GM18517 (cell line): Measurements from ENCODE around the gene MVB12A.

Experiments
- ATAC-seq: cut with Tn5 transposase; IDR thresholded peaks from one replicate; pipeline ENCODE4 v1.9.1; 2021; ENCODE audit warnings: mild to moderate bottlenecking, moderate library complexity; ENCODE audit not compliant: unreplicated experiment

MVB12A gene

GRCh38 chr19:17404621-17405249 lies 15.1 kb upstream of the MVB12A start:
- no peak for ATAC-seq

- peak; percentile 78 for ATAC-seq
Measured at GRCh38 chr19:17405250-17406045, 14.4 kb upstream of the MVB12A start, which contains the start of gene BST2. TSS of gene BST2 (minus strand) at chr19:17405630. CDS start at chr19:17405575, 55 bp downstream.

DNA sequence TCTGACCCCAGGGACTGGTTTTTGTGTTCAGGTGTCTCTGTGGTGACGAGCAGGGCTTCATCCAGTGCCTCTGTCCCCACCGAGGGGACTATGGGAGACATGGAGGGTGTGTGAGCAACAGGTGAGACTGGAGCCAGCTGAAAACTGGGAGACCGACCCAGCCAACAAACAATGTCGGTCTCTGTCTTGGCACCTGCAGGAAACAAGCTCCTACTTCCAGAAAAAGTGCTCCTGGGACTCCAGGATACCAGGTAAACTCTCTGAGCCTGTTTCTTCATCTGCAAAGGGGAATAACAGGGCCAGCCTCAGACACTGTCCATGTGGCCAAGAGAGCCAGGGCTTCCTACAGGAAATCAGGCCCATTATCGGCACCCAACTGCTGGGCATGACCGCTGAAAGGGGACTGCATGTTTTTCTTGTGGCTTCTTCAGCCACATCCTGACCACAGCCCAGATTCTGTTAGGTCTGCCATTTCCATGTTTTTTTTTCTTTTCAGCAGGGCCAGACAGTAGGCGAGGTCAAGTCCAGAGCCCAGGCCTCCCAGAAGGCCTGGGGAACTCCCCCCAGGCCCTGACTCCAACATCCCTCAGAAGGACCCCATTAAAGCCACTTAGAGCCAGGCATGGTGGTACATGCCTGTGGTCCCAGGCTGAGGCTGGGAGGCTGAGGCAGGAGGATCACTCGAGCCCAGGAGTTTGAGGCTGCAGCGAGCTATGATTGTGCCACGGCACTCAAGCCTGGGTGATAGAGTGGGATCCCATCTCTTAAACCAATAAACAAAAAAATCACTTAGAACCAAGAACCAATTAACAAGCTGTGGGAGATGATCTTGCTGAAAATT lies 13.6 kb upstream of the MVB12A start:
- ATAC-seq: no peak

DNA sequence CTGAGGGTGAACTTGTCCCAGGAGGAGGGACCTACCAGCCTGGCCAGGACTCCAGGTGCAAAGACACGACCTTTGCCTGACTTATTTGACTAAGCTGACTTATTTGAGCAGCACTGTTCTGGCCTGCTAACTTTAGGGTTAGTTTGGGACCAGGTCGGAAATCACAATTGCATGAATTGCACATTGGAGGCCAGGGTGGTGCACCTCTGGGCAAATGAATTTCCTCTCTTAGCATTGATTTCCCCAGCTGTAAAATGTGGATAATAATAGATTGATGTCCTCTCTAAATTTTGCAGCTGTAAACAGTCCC lies 13.0 kb upstream of the MVB12A start:
- ATAC-seq: no peak

DNA sequence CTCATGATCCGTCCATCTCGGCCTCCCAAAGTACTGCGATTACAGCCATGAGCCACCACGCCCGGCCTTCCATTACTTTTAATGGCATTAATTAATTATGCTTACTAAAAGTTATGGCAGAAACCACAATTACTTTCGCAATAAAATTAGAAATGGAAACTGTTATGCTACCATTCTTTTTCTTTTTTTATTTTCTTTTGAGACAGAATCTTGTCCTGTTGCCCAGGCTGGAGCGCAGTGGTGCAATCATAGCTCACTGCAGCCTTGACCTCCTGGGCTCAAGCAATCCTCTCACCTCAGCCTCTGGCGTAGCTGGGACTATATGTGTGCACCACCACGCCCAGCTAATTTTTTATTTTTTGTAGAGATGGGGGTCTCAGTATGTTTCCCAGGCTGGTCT lies 9.9 kb upstream of the MVB12A start:
- ATAC-seq: no peak

DNA sequence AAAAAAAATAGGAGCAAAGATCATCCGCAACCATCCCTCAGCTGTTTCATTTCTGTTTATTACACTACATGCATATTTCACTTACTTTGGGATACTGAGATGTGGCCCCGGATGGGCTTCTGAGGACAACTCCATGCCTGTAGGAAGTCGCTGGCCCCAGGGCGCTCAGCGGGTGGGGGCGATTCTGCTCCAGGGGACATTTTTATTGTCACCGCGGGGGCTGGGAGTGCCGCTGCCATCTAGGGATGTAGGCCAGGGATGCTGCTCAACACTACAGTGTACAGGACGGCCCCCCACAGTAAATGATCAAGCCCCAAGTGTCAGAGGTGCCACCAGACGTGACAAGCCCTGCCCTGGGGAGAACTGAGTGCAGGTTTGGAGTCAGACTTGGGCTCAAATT lies 8.0 kb upstream of the MVB12A start:
- no peak for ATAC-seq

GRCh38 chr19:17414097-17414496 lies 5.8 kb upstream of the MVB12A start:
- ATAC-seq: no peak

GRCh38 chr19:17415121-17415520 lies 4.7 kb upstream of the MVB12A start:
- ATAC-seq: no peak

DNA sequence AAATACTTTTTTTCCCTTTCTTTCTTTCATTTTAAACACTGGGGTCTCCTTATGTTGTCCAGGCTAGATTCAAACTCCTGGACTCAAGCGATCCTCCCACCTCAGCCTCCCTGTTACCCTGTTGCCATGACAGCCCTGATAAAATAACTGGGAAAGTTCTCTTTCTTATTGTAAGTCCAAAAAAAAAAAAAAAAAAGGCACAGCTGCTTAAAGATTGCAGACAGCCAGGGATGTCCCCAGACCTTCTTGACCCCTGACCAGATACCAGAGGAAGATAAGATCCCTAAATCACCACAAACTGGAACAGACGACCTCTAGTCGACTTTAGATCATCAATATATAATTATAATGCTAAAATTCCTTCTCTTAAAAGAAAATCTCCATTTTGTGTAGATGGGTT lies 1.1 kb upstream of the MVB12A start:
- no peak for ATAC-seq

DNA sequence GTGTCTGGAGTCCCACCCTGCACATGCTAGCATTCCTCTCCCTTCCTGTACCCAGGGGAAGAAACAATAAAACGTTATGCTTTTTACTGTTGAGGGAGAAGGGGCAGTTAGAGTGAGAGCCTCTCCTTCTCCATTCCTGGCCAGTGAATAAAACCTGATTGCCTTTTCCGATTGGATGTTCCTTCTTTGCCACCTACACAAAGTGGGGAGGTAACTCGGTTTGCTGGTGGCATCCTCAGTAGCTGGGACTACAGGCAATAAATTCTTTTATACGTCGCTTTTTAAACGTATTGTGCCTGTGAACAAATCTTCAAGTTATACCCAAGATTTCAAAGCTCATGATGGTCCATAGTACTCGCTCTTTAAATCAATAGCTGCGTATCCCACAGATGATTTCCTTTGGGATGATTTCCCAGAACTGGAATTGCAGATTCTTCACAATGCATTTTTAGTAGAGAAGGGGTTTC lies 660 bp upstream of the MVB12A start:
- ATAC-seq: no peak

- no peak for ATAC-seq
Measured at GRCh38 chr19:17420475-17420924, 653 bp downstream of the MVB12A start.

GRCh38 chr19:17421942-17422341 lies 2.1 kb downstream of the MVB12A start:
- ATAC-seq: no peak

DNA sequence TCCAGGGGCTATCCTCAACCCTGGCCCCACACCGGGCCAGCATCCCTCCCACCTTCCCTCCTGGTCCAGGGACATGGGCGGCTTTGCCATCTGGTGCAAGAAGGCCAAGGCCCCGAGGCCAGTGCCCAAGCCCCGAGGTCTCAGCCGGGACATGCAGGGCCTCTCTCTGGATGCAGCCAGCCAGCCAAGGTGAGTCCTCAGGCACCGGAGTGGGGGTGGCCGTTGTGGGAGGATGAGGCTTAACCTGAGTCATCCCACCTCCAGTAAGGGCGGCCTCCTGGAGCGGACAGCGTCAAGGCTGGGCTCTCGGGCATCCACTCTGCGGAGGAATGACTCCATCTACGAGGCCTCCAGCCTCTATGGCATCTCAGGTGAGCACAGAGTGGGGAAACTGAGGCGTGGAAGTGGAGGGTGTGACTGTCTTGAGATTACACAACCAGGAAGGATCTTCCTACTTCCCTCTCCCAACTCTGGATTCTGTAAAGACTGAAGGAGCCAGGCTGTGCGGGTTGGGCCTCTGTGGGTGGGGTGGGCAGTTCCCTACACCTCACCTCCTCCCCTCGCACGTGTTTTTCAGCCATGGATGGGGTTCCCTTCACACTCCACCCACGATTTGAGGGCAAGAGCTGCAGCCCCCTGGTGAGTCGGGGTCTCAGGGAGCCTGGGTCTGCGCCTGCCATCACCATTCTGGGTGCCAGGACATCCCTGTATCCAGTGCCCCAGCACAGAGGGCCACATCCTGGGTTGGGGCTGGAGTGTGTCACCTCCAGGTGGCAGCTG lies 3.8 kb downstream of the MVB12A start:
- ATAC-seq: no peak

DNA sequence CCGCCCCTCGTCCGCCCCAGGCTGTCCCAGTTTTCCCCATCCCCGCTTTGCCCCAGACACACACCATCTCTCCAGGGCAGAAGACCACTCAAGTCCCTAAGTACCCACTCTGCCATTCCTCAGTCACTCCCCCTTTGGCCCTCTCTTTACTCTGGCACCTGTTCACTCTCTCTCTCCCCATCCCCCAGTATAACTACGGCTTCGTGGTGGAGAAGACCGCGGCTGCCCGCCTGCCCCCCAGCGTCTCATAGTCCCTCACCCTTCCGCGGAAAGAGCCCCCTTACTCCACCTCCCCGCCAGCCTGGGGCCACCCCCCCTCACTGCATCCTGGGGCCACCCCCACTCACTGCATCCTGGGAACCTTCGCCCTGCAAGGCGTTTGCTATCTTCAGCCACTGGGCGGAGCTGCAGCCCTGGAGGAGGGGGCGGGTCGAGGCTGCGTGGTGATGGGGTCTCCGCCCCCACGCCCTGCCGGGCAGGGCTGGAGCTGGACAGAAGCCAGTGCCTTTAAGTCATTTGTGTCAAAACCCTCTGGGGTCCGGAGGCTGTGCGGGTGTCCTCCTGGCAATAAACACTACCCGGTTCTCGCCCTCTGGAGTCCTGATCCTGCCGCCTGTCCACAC lies 5.0 kb downstream of the MVB12A start:
- ATAC-seq: no peak

GRCh38 chr19:17429641-17430113 lies 9.8 kb downstream of the MVB12A start:
- ATAC-seq: no peak

GRCh38 chr19:17431417-17431816 lies 11.6 kb downstream of the MVB12A start:
- ATAC-seq: no peak

DNA sequence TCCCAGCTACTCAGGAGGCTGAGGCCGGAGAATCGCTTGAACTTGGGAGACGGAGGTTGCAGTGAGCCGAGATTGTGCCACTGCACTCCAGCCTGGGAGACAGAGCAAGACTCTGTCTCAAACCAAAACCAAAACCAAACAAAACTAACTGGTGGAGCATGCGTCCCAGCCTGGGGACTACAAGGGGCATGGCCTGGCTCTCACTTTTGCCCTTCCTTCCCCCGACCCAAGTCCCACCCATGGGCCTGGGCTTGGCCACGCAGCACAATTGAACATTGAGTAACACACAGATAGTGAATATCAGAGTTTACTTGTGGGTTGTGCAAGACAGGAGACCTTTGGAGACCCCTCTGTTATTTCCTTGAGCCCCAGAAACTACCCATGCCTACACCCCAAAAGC lies 15.4 kb downstream of the MVB12A start:
- ATAC-seq: no peak

DNA sequence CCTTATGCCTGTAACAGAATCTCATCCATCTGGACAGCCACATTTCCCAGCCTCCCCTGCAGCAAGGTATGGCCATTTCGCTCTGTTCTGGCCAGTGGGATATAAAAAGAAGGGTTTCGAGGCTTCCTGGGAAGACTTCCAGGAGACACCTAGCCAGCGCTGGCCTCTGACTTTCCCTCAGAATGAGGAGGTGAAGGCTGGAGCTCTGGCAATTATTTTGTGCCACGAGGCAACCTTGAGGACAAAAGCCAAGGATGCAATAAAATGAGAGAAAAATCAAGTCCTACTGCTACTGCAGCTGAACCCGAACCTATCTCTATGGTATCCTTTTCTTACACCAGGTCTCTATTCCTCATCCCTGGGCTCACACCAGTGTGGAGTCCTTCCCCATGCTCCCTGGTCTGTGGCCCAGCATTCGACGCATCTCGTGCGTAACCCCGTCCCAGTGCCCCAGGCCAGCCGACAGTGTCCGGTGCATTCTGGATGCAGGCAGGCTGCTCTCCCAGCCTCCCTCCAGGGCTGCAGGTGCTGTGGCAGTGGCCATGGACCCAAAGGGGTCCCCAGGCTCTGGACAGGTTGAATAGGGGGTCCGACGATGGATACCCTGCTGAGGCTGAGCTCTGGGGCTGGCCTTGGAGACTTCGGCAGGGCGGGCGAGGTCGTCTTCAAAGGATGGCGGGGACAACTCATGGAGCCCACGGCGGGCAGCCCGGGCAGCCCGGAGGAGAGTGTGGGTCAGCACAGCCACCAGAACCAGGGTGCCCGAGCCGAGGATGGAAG lies 16.4 kb downstream of the MVB12A start:
- no peak for ATAC-seq

DNA sequence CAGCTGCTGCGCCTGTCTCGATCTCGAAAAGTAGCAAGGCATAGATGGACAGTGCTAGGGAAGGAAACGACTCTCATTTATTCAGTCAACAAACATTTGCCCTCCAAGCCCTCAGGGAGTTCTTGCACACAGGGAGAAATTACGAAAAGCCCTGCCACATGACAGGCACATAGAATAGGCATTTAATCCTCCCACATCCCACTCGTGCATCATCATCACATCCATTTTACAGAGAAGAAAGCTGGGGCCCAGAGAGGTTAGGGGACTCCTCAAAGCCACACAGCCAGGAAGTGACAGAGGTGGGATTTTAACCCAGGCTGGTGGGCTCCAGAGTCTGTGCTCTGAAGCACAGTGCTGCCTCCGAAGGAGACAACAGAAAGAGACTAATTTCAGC lies 17.0 kb downstream of the MVB12A start:
- ATAC-seq: no peak
